Liver (tissue), 9 donors: ENCODE data around the gene NIT1. TPM values are rescaled to one million over a fixed set of nuclear protein-coding genes. Genes with fewer than 3 reads are reported as not detected.

Experiments
- DNase-seq: peaks from one replicate; pipeline ENCODE4 v3.0.0-alpha.2; 2017; ENCODE audit warnings: low spot score
- H3K27ac ChIP-seq, 2 donors: one replicate each; pipeline ENCODE4 v1.7.0; 2013; ENCODE audit warnings: inconsistent platforms in 2 of 2, low read length in 2 of 2, control low read depth in 1 of 2, low read depth in 1 of 2, mild to moderate bottlenecking in 1 of 2
- H3K27me3 ChIP-seq, 4 donors: one replicate each; pipeline versions ENCODE4 v1.6.1 to v1.7.0; 2013; ENCODE audit warnings: low read length in 3 of 4, inconsistent platforms in 1 of 4, mild to moderate bottlenecking in 1 of 4, moderate library complexity in 1 of 4; ENCODE audit not compliant: control insufficient read depth in 4 of 4, insufficient read depth in 4 of 4
- H3K36me3 ChIP-seq, 4 donors: one replicate each; pipeline versions ENCODE4 v1.6.1 to v1.7.0; 2013; ENCODE audit warnings: low read length in 3 of 4, mild to moderate bottlenecking in 3 of 4, low read depth in 1 of 4, moderate library complexity in 1 of 4; ENCODE audit not compliant: control insufficient read depth in 4 of 4, insufficient read depth in 3 of 4
- H3K4me1 ChIP-seq, 4 donors: one replicate each; pipeline versions ENCODE4 v1.6.1 to v1.7.0; 2013; ENCODE audit warnings: low read length in 3 of 4, mild to moderate bottlenecking in 3 of 4, moderate library complexity in 1 of 4; ENCODE audit not compliant: control insufficient read depth in 4 of 4, insufficient read depth in 4 of 4
- H3K4me3 ChIP-seq, 3 donors: one replicate each; pipeline versions ENCODE4 v1.6.1 to v1.7.0; 2013; ENCODE audit warnings: low read length in 3 of 3, control low read depth in 1 of 3, low read depth in 1 of 3, mild to moderate bottlenecking in 1 of 3
- H3K9ac ChIP-seq, 2 donors: one replicate each; pipeline ENCODE4 v1.7.0; 2013; ENCODE audit warnings: low read length in 2 of 2, mild to moderate bottlenecking in 2 of 2, moderate library complexity in 2 of 2, control low read depth in 1 of 2, low read depth in 1 of 2
- H3K9me3 ChIP-seq, 4 donors: one replicate each; pipeline versions ENCODE4 v1.6.1 to v1.7.0; 2013; ENCODE audit warnings: low read length in 3 of 4; ENCODE audit not compliant: control insufficient read depth in 4 of 4
- ATF3 ChIP-seq: IDR thresholded peaks from 2 replicates; pipeline ENCODE4 v1.6.1; 2016; ENCODE audit warnings: antibody characterized with exemption
- CTCF ChIP-seq: fragments of 150-350 bp; IDR thresholded peaks from 2 replicates; pipeline ENCODE4 v1.5.1; 2017; ENCODE audit warnings: improper control_type of control experiment, low read depth, low read length; ENCODE audit not compliant: missing input control
- EGR1 ChIP-seq, 2 donors: IDR thresholded peaks; 2 replicates each; pipeline ENCODE4 v1.6.1; 2016 to 2018; ENCODE audit warnings: antibody characterized with exemption in 2 of 2, low read depth in 2 of 2
- FOXA1 ChIP-seq: IDR thresholded peaks from 2 replicates; pipeline ENCODE4 v1.6.1; 2016; ENCODE audit warnings: antibody characterized with exemption
- GABPA ChIP-seq, 2 donors: IDR thresholded peaks in 1 of 2; conservative IDR thresholded peaks in 1 of 2; 2 replicates each; pipeline ENCODE4 v1.6.1; 2016; ENCODE audit warnings: antibody characterized with exemption in 2 of 2, mild to moderate bottlenecking in 1 of 2, moderate library complexity in 1 of 2
- HNF4G ChIP-seq: IDR thresholded peaks from 2 replicates; pipeline ENCODE4 v1.6.1; 2016; ENCODE audit warnings: antibody characterized with exemption
- JUND ChIP-seq, 2 donors: IDR thresholded peaks; 2 replicates each; pipeline ENCODE4 v1.6.1; 2016; ENCODE audit warnings: antibody characterized with exemption in 2 of 2
- MAX ChIP-seq: IDR thresholded peaks from 2 replicates; pipeline ENCODE4 v1.6.1; 2016; ENCODE audit warnings: antibody characterized with exemption
- NR2F2 ChIP-seq: IDR thresholded peaks from 2 replicates; pipeline ENCODE4 v1.6.1; 2016; ENCODE audit warnings: antibody characterized with exemption
- RAD21 ChIP-seq, 2 donors: IDR thresholded peaks; 2 replicates each; pipeline ENCODE4 v1.6.1; 2016; ENCODE audit warnings: antibody characterized with exemption in 2 of 2, mild to moderate bottlenecking in 2 of 2
- REST ChIP-seq: IDR thresholded peaks from 2 replicates; pipeline ENCODE4 v1.6.1; 2016; ENCODE audit warnings: antibody characterized with exemption, mild to moderate bottlenecking
- RXRA ChIP-seq, 2 donors: IDR thresholded peaks; 2 replicates each; pipeline ENCODE4 v1.6.1; 2017 to 2018; ENCODE audit warnings: antibody characterized with exemption in 2 of 2, mild to moderate bottlenecking in 1 of 2
- SP1 ChIP-seq: IDR thresholded peaks from 2 replicates; pipeline ENCODE4 v1.6.1; 2018; ENCODE audit warnings: antibody characterized with exemption, mild to moderate bottlenecking
- TAF1 ChIP-seq: conservative IDR thresholded peaks from 2 replicates; pipeline ENCODE4 v1.6.1; 2016; ENCODE audit warnings: antibody characterized with exemption, mild to moderate bottlenecking
- YY1 ChIP-seq: IDR thresholded peaks from 2 replicates; pipeline ENCODE4 v1.6.1; 2016; ENCODE audit warnings: antibody characterized with exemption, mild to moderate bottlenecking
- ZBTB33 ChIP-seq: IDR thresholded peaks from 2 replicates; pipeline ENCODE4 v1.6.1; 2016; ENCODE audit warnings: antibody characterized with exemption
- WGBS: extraction: QIAGEN DNeasy Blood & Tissue Kit; methylation state at CpG from one replicate; pipeline ENCODE4 v1.1.7; 2013; 5-methylcytosine and 5-hydroxymethylcytosine counted together
- polyA plus RNA-seq, 2 donors: library from polyadenylated mRNA; stranded (reverse) in 1 of 2; unstranded in 1 of 2; fragments of 200-250 nt in 1 of 2; fragments of >200 nt in 1 of 2; fragmentation: Nextera tagmentation in 1 of 2; extraction: Ambion mirVana in 1 of 2; gene quantifications; one replicate each; pipeline versions ENCODE4 v1.2.1 to v1.2.3, GENCODE V29; 2013 to 2015
- total RNA-seq, 2 donors: library from RNA; depleted of rRNA; stranded (reverse); fragments of >200 nt; gene quantifications; one replicate each; pipeline ENCODE4 v1.2.3, GENCODE V29; 2014
- donor health status: healthy.
- donor health status: healthy.
- donor health status: healthy.
- donor health status: healthy.
- donor health status: healthy.

NIT1 gene
- total and polyA plus RNA-seq, 4 donors: 17.8 to 45.8 (median 39.3) TPM

- DNase-seq: no peak
- no peaks in the 10 kb centered on the region for H3K4me1 ChIP-seq
- H3K9ac ChIP-seq: no peak overlapping the region
- WGBS: 77% methylated on average over 5 of the region's 5 CpGs
- H3K36me3 ChIP-seq: no peaks in the 10 kb centered on the region
- TF ChIP-seq TAF1 (no peak), FOXA1 (no peak), JUND (IDR thresholded peaks at IDR 0.05) (no peak), ZBTB33 (no peak), YY1 (no peak), GABPA (IDR thresholded peaks at IDR 0.05 in 1 of 2, conservative IDR thresholded peaks at IDR 0.05 in 1 of 2) (no peak), CTCF (no peak), EGR1 (IDR thresholded peaks at IDR 0.05; ENCODE audit: low read depth in 2 of 2) (no peak), ATF3 (no peak), RXRA (IDR thresholded peaks at IDR 0.05) (no peak), HNF4G (no peak), RAD21 (IDR thresholded peaks at IDR 0.05) (no peak)
- no peak overlapping the region for H3K4me3 ChIP-seq
- H3K9me3 ChIP-seq: no peaks in the 10 kb centered on the region
- no peak overlapping the region for H3K27ac ChIP-seq
- no peaks in the 10 kb centered on the region for H3K27me3 ChIP-seq
Observed at GRCh38 chr1:161081519-161081918, 36.4 kb upstream of the NIT1 start.

GRCh38 chr1:161082483-161082882 is 35.4 kb upstream of the NIT1 start:
- H3K36me3 ChIP-seq: no peaks in the 10 kb centered on the region
- TF ChIP-seq GABPA (IDR thresholded peaks at IDR 0.05 in 1 of 2, conservative IDR thresholded peaks at IDR 0.05 in 1 of 2): no peak
- TF ChIP-seq MAX: no peak
- TF ChIP-seq NR2F2: no peak
- no peak for TF ChIP-seq TAF1
- no peak for TF ChIP-seq JUND (IDR thresholded peaks at IDR 0.05)
- no peak for TF ChIP-seq EGR1 (IDR thresholded peaks at IDR 0.05; ENCODE audit: low read depth in 2 of 2)
- TF ChIP-seq ZBTB33: no peak
- TF ChIP-seq RXRA (IDR thresholded peaks at IDR 0.05): no peak
- no peak for TF ChIP-seq SP1
- TF ChIP-seq REST: no peak
- no peak for TF ChIP-seq RAD21 (IDR thresholded peaks at IDR 0.05)
- no peak for TF ChIP-seq FOXA1
- no peak for TF ChIP-seq HNF4G
- TF ChIP-seq ATF3: no peak
- no peaks in the 10 kb centered on the region for H3K9me3 ChIP-seq
- no peaks in the 10 kb centered on the region for H3K27me3 ChIP-seq
- no peaks in the 10 kb centered on the region for H3K4me1 ChIP-seq
- no peak for DNase-seq
- no peak overlapping the region for H3K27ac ChIP-seq
- H3K9ac ChIP-seq: no peak overlapping the region
- 88% methylated on average over 2 of the region's 2 CpGs for WGBS
- no peak overlapping the region for H3K4me3 ChIP-seq
